LNCaP clone FGC (cell line): ENCODE results near the gene FLT4.

Experiments
- DNase-seq: peaks from one replicate; pipeline ENCODE4 v3.0.0-alpha.2; 2011; ENCODE audit warnings: low read depth
- H3K4me3 ChIP-seq: 2 replicates; pipeline ENCODE4 v1.5.1; 2011; ENCODE audit warnings: mild to moderate bottlenecking, low read depth, low read length, control low read depth
- CTCF ChIP-seq: IDR thresholded peaks from 2 replicates; pipeline ENCODE4 v1.5.1; 2012; ENCODE audit warnings: mild to moderate bottlenecking; ENCODE audit not compliant: control insufficient read depth, insufficient read depth; ENCODE audit errors: extremely low read depth

Gene FLT4

GRCh38 chr5:180595381-180596114, 53.9 kb downstream of the FLT4 start:
- peak overlapping the region; percentile 32 for H3K4me3 ChIP-seq
- TF ChIP-seq CTCF = 0 out of 2 replicates have a peak, but pooled peaks have one; percentile 10
- DNase-seq = peak; percentile 93

- no peak for DNase-seq
- no peak for TF ChIP-seq CTCF
- no peak overlapping the region for H3K4me3 ChIP-seq
Observed at GRCh38 chr5:180595046-180595379, 54.4 kb downstream of the FLT4 start.

DNA sequence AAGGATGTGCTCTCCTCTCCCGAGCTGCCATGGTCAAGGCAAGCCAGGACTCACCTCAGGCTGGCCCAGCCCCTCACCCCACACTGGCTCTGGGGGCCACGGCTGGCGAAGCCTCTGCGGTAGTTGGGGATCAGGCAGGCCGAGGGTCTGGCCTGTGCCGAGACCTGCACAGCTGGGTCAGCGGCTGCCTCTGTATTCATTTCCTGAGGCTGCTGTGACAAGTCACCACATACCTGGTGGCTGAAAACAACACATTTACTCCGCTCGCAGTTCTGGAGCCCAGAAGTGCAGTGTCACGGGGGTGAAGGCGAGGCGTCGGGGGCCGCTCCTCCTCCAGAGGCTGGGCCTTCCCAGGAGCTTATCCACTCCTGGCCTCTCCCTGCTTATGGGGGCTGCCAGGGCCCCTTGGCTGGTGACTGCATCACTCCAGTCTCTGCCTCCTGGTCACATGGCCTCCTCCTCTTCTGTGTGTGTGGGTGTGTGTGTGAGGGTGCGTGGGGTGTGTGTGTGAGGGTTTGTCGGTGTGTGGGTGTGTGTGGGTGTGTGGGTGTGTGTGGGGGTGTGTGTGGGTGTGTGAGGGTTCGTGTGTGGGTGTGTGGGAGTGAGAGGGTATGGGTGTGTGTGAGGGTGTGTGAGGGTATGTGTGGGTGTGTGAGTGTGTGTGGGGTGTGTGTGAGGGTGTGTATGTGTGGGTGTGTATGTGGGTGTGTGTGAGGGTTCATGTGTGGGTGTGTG, 54.9 kb downstream of the FLT4 start:
- H3K4me3 ChIP-seq = no peak overlapping the region
- TF ChIP-seq CTCF = no peak
- DNase-seq = no peak

DNA sequence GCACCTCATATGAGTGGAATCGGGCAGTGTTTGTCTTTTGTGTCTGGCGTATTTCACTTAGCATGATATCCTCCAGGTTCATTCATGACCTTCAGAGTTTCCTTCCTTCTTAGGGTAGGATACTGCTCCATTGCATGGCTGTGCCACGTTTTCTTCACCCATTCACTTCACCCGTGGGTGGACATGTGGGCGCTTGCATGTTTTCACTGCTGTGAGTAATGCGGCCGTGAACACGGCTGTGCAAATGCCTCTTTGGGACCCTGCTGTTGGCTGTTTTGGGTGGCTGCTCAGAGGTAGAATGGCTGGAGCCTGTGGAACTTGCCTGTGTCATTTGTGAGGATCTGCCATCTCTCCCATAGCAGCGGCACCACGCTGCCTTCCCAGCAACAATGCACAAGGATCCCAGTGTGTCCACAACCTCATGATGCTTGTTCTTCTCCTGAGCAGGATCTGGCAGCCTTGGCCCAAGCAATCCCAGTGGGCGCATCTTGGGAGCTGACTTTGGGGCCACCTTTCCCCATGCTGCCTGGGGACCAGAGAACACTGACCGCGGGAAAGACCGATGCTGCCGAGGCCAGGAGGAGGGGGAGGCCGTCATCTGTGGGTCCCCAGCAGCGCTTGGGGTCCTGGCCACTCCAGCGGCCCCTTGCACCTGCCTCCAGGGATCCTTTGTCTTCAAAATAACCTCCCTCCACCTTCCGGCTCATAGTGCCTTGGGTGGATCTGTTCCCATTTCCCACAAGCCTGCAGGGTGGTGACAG, 55.8 kb downstream of the FLT4 start:
- H3K4me3 ChIP-seq = no peak overlapping the region

DNA sequence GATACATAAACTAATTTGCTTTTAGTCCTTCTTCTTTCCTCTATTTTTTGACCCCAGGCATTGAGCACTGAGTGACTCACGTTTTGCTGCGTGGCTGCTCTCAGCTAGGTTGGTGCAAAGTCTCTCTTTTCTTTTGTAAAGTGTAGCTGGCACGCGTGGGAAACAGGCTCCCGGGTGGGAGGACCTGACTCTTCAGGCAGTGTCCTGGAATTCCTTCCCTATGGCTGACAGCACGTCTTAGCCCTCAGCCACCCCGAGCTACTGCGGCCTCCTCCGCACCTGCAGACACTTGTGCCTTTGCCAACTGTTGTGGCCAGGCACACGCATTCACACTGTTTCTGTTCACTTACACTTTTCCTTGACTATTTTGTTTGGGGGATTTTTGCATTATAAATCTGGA, 57.2 kb downstream of the FLT4 start:
- TF ChIP-seq CTCF = no peak
- no peak overlapping the region for H3K4me3 ChIP-seq
- DNase-seq = no peak

More for the DNA sequence above, 55.8 kb downstream of the FLT4 start:
- no peak for TF ChIP-seq CTCF
- DNase-seq = no peak

DNA sequence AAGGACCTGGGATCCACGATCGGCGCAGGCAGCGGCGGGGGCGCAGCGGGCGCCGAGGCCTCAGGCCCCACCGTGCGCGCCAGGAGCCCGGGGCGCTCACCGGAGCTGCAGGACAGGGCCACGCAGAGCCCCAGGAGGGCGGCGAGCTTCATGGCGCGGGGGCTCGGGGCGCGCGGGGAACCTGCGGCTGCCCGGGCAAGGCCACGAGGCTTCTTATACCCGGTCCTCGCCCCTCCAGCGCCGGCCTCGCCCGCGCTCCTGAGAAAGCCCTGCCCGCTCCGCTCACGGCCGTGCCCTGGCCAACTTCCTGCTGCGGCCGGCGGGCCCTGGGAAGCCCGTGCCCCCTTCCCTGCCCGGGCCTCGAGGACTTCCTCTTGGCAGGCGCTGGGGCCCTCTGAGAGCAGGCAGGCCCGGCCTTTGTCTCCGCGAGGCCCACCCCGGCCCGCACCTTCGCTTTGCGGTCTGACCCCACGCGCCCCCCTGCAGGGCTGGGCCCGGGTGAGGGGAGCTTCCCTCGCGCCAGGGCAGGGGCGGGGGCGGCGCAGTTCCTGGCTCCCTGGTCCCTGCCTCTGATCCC, 58.0 kb downstream of the FLT4 start, which contains the start of gene SCGB3A1:
Gene SCGB3A1 (minus strand): TSS at position 189 of the 577 bp plus-strand sequence. CDS start 37 bp downstream, at position 152.
- H3K4me3 ChIP-seq = no peak within 1 kb of the TSS
- no peak for TF ChIP-seq CTCF
- DNase-seq = no peak
